ENCODE results near the gene UBC.
A peak's percentile ranks its signal among the peaks of the same experiment; 100 is the strongest.
"Not testable (repeated sequence)": the region's sequence is repeated elsewhere in the genome, so short reads cannot be mapped to it uniquely, and the experiment has no call there.

UBC gene

DNA sequence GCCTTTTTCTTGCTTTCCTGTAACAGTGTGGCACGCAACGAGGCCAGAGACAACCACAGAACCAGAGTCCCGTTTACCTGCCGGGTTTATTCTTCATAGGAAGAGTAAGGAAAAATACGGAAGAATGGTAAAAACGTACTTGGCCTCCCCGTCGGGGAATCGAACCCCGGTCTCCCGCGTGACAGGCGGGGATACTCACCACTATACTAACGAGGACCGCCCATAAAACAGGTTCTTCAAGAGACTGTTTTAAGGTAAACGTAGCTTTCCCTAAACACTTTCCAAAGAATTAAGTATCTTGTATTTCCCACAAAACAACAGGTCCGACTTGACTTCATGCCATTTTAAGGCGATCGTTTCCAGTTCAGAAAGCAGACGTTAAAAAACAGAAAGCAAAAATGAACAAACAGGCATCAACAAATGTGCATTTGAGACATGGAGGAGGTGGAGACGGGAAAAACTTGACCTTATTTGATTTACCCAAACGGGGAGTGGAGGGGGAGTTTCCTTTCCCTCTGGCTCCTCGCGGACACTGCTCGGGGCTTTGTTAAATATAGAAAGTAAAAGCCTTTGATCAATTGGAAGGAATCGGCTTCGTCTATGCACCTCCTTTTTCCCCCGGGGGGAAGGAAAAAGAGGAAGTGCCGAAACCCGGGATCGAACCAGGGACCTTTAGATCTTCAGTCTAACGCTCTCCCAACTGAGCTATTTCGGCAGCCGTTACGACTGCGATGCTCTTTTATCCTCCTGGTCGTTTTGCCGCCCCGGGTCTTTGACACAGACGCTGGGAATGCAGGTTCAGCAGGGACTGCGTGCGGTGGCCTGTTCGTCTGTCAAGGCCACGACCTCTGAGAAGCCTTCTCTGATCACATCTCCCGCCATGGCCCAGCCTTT lies 13.0 kb upstream of the UBC start:
- peak; percentile 86 for ATAC-seq
- TF ChIP-seq CSDC2 (CRISPR knock-in tag; IDR thresholded peaks at IDR 0.05) (no peak), TCF4 (CRISPR knock-in tag; IDR thresholded peaks at IDR 0.05; ENCODE audit: borderline replicate concordance) (no peak), ZNF8 (CRISPR knock-in tag; IDR thresholded peaks at IDR 0.05) (no peak)

DNA sequence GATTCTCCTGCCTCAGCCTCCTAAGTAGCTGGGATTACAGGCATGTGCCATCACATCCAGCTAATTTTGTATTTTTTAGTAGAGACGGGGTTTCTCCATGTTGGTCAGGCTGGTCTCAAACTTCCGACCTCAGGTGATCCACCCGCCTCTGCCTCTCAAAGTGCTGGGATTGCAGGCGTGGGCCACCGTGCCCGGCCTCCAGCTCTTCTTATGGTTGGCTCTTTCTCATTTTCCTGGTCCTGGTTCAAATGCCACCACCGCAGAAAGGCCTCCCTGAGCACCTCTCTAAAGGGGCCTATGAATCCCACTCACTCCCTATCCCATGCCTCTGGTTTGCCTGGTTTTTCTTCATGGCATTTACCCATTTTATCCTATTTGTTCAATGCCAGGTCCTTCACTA lies 11.3 kb upstream of the UBC start:
- not testable (repeated sequence) for ATAC-seq

GRCh38 chr12:124925117-124925516 lies 10.7 kb upstream of the UBC start:
- TF ChIP-seq RARB (CRISPR knock-in tag; IDR thresholded peaks at IDR 0.05) (no peak), CSRNP3 (CRISPR knock-in tag; IDR thresholded peaks at IDR 0.05) (no peak), ISL1 (CRISPR knock-in tag; IDR thresholded peaks at IDR 0.05) (no peak), ESRRG (CRISPR knock-in tag; IDR thresholded peaks at IDR 0.05) (no peak), GLIS3 (CRISPR knock-in tag; IDR thresholded peaks at IDR 0.05) (no peak), PATZ1 (CRISPR knock-in tag; IDR thresholded peaks at IDR 0.05; ENCODE audit: borderline replicate concordance) (no peak), CSDC2 (CRISPR knock-in tag; IDR thresholded peaks at IDR 0.05) (no peak), SNAI2 (CRISPR knock-in tag; IDR thresholded peaks at IDR 0.05) (no peak)
- TF ChIP-seq, protein P1, sequence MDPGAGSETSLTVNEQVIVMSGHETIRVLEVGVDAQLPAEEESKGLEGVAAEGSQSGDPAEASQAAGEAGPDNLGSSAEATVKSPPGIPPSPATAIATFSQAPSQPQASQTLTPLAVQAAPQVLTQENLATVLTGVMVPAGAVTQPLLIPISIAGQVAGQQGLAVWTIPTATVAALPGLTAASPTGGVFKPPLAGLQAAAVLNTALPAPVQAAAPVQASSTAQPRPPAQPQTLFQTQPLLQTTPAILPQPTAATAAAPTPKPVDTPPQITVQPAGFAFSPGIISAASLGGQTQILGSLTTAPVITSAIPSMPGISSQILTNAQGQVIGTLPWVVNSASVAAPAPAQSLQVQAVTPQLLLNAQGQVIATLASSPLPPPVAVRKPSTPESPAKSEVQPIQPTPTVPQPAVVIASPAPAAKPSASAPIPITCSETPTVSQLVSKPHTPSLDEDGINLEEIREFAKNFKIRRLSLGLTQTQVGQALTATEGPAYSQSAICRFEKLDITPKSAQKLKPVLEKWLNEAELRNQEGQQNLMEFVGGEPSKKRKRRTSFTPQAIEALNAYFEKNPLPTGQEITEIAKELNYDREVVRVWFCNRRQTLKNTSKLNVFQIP (CRISPR knock-in tag; IDR thresholded peaks at IDR 0.05; ENCODE audit: borderline replicate concordance, low read depth): no peak
- ATAC-seq: no peak

DNA sequence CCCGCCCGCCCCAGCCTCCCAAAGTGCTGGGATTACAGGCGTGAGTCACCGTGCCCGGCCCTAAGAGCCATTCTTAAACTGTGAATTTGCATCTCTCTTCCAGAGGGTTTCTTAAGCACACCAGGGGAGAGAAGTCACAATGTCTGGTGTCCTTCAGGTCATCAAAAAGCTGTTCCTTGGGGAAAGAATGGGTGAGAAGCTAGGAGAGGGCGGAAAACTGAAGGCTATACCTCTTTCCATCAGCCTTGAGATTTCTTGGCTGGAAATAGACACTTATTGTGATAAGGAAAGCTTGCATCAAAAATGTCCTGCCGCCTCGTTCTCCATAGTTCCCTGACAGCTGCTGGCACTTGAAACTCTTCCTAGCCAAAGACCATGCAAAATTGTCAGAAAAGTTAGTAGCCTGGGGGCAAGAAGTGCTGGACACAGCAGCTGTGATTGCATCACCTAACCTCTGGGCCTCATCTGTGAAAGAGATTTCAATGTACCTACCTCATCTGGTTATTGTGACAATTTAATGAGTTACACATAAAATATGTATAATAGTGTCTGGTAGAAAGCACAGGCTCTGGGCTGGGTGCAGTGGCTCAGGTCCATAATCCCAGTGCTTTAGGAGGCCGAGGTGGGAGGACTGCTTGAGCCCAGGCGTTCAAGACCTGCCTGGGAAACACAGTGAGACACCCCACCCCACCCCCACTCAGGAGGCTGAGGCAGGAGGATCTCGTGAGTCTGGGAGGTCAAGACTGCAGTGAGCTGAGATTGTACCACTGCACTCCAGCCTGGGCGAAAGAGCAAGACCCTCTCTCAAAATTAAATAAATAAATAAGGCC lies 9.7 kb upstream of the UBC start:
- no peak for ATAC-seq
- TF ChIP-seq ZNF8 (CRISPR knock-in tag; IDR thresholded peaks at IDR 0.05) (no peak), GLIS3 (CRISPR knock-in tag; IDR thresholded peaks at IDR 0.05) (no peak), CREB5 (CRISPR knock-in tag; IDR thresholded peaks at IDR 0.05; ENCODE audit: low read depth) (no peak), ESRRG (CRISPR knock-in tag; IDR thresholded peaks at IDR 0.05) (no peak), BACH2 (CRISPR knock-in tag; IDR thresholded peaks at IDR 0.05; ENCODE audit: borderline replicate concordance) (no peak), PPARA (CRISPR knock-in tag; IDR thresholded peaks at IDR 0.05; ENCODE audit: borderline replicate concordance) (no peak), OSR1 (CRISPR knock-in tag; IDR thresholded peaks at IDR 0.05) (no peak), ARNTL (CRISPR knock-in tag; IDR thresholded peaks at IDR 0.05; ENCODE audit: borderline replicate concordance, low read depth) (no peak), ZFP30 (CRISPR knock-in tag; IDR thresholded peaks at IDR 0.05) (no peak), PATZ1 (CRISPR knock-in tag; IDR thresholded peaks at IDR 0.05; ENCODE audit: borderline replicate concordance) (no peak), ISL1 (CRISPR knock-in tag; IDR thresholded peaks at IDR 0.05) (no peak), TCF4 (CRISPR knock-in tag; IDR thresholded peaks at IDR 0.05; ENCODE audit: borderline replicate concordance) (no peak), TOX (CRISPR knock-in tag; IDR thresholded peaks at IDR 0.05; ENCODE audit: borderline replicate concordance) (no peak), ZNF565 (CRISPR knock-in tag; conservative IDR thresholded peaks at IDR 0.05; ENCODE audit: low read depth) (no peak), ZC3H10 (CRISPR knock-in tag; IDR thresholded peaks at IDR 0.05) (no peak)
- TF ChIP-seq, protein P1 (CRISPR knock-in tag; IDR thresholded peaks at IDR 0.05; ENCODE audit: borderline replicate concordance, low read depth): no peak
- TF ChIP-seq, protein P2, sequence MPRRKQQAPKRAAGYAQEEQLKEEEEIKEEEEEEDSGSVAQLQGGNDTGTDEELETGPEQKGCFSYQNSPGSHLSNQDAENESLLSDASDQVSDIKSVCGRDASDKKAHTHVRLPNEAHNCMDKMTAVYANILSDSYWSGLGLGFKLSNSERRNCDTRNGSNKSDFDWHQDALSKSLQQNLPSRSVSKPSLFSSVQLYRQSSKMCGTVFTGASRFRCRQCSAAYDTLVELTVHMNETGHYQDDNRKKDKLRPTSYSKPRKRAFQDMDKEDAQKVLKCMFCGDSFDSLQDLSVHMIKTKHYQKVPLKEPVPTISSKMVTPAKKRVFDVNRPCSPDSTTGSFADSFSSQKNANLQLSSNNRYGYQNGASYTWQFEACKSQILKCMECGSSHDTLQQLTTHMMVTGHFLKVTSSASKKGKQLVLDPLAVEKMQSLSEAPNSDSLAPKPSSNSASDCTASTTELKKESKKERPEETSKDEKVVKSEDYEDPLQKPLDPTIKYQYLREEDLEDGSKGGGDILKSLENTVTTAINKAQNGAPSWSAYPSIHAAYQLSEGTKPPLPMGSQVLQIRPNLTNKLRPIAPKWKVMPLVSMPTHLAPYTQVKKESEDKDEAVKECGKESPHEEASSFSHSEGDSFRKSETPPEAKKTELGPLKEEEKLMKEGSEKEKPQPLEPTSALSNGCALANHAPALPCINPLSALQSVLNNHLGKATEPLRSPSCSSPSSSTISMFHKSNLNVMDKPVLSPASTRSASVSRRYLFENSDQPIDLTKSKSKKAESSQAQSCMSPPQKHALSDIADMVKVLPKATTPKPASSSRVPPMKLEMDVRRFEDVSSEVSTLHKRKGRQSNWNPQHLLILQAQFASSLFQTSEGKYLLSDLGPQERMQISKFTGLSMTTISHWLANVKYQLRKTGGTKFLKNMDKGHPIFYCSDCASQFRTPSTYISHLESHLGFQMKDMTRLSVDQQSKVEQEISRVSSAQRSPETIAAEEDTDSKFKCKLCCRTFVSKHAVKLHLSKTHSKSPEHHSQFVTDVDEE (CRISPR knock-in tag; IDR thresholded peaks at IDR 0.05): no peak

Measured in SK-N-SH treated with all-trans-retinoic acid at 6 μM for 48 hours (cell line).